IPS-18c (cell line): ENCODE data around the gene HSD17B8.
A peak's percentile ranks its signal among the peaks of the same experiment; 100 is the strongest.

Experiments
- H3K4me3 ChIP-seq: 2 replicates; pipeline ENCODE4 v1.7.0; 2013; ENCODE audit warnings: low read depth, mild to moderate bottlenecking, low read length, moderate library complexity; ENCODE audit not compliant: insufficient read depth
- H3K9me3 ChIP-seq: one replicate; pipeline ENCODE4 v1.6.1; 2013; ENCODE audit warnings: mild to moderate bottlenecking, low read length, moderate library complexity; ENCODE audit not compliant: control insufficient read depth, insufficient read depth

The HSD17B8 gene

GRCh38 chr6:33204415-33205190 lies at the start of gene HSD17B8:
Gene HSD17B8, plus strand, starts transcription at chr6:33204655. Its CDS starts 14 bp downstream, at chr6:33204669.
- Histone ChIP-seq H3K9me3 (no peaks in the 10 kb centered on the region), H3K4me3 (peak within 1 kb of the TSS; percentile 85)

GRCh38 chr6:33156561-33156960 lies 47.9 kb upstream of the HSD17B8 start:
- peaks cover 4% of the 10 kb centered on the region for H3K9me3 ChIP-seq
- H3K4me3 ChIP-seq, result no peak overlapping the region; the same call in 1 of the 2 replicates

- no peak overlapping the region; the same call in 1 of the 2 replicates for H3K4me3 ChIP-seq
Observed at GRCh38 chr6:33156964-33157363, 47.5 kb upstream of the HSD17B8 start.

GRCh38 chr6:33160096-33160495 lies 44.4 kb upstream of the HSD17B8 start:
- H3K9me3 ChIP-seq, result no peaks in the 10 kb centered on the region
- no peak overlapping the region for H3K4me3 ChIP-seq

More at GRCh38 chr6:33156964-33157363, 47.5 kb upstream of the HSD17B8 start:
- H3K9me3 ChIP-seq, result peaks cover 4% of the 10 kb centered on the region

- H3K9me3 ChIP-seq, result no peaks in the 10 kb centered on the region
- H3K4me3 ChIP-seq, result no peak overlapping the region
Observed at GRCh38 chr6:33160728-33161344, 43.6 kb upstream of the HSD17B8 start.

GRCh38 chr6:33161354-33162331 lies 42.8 kb upstream of the HSD17B8 start:
- H3K9me3 ChIP-seq, result no peaks in the 10 kb centered on the region
- H3K4me3 ChIP-seq, result peak overlapping the region; percentile 60

- no peak overlapping the region for H3K4me3 ChIP-seq
Observed at GRCh38 chr6:33163540-33163939, 40.9 kb upstream of the HSD17B8 start.

GRCh38 chr6:33164176-33164575 lies 40.3 kb upstream of the HSD17B8 start:
- H3K9me3 ChIP-seq, result no peaks in the 10 kb centered on the region
- H3K4me3 ChIP-seq, result no peak overlapping the region

More at GRCh38 chr6:33163540-33163939, 40.9 kb upstream of the HSD17B8 start:
- H3K9me3 ChIP-seq, result no peaks in the 10 kb centered on the region

- no peak overlapping the region for H3K4me3 ChIP-seq
- H3K9me3 ChIP-seq, result no peaks in the 10 kb centered on the region
Observed at GRCh38 chr6:33164665-33165373, 39.6 kb upstream of the HSD17B8 start.

- Histone ChIP-seq H3K4me3 (no peak overlapping the region), H3K9me3 (no peaks in the 10 kb centered on the region)
Observed at GRCh38 chr6:33165581-33166258, 38.7 kb upstream of the HSD17B8 start.

GRCh38 chr6:33166363-33166762 lies 38.1 kb upstream of the HSD17B8 start:
- no peak overlapping the region for H3K4me3 ChIP-seq

GRCh38 chr6:33166811-33167210 lies 37.6 kb upstream of the HSD17B8 start:
- Histone ChIP-seq H3K4me3 (no peak overlapping the region), H3K9me3 (no peaks in the 10 kb centered on the region)

More at GRCh38 chr6:33166363-33166762, 38.1 kb upstream of the HSD17B8 start:
- no peaks in the 10 kb centered on the region for H3K9me3 ChIP-seq

- Histone ChIP-seq H3K9me3 (no peaks in the 10 kb centered on the region), H3K4me3 (no peak overlapping the region)
Observed at GRCh38 chr6:33167374-33168283, 36.8 kb upstream of the HSD17B8 start.

- Histone ChIP-seq H3K9me3 (no peaks in the 10 kb centered on the region), H3K4me3 (no peak overlapping the region)
Observed at GRCh38 chr6:33168284-33168601, 36.2 kb upstream of the HSD17B8 start.

- Histone ChIP-seq H3K9me3 (no peaks in the 10 kb centered on the region), H3K4me3 (no peak overlapping the region)
Observed at GRCh38 chr6:33168639-33169038, 35.8 kb upstream of the HSD17B8 start.
